HepG2 (cell line): ENCODE data around the gene CST3. TPM values are rescaled to one million over a fixed set of nuclear protein-coding genes. Genes with fewer than 3 reads are reported as not detected.

Experiments used
- CSRNP2 ChIP-seq: sonication (generic); formaldehyde crosslinking; conservative IDR thresholded peaks from 2 replicates; pipeline ENCODE4 v1.8.0; 2022; ENCODE audit warnings: low read depth, missing genetic modification reagents
- KAT8 ChIP-seq: IDR thresholded peaks from 2 replicates; pipeline ENCODE4 v1.6.1; 2016; ENCODE audit warnings: missing genetic modification reagents, missing compliant biosample characterization
- NBN ChIP-seq: fragments of 450-650 bp; conservative IDR thresholded peaks from 2 replicates; pipeline ENCODE4 v1.6.1; 2017
- PRDM4 ChIP-seq: sonication (generic); formaldehyde crosslinking; IDR thresholded peaks from 2 replicates; pipeline ENCODE4 v1.9.0; 2021; ENCODE audit warnings: missing genetic modification reagents, borderline replicate concordance
- ZBTB43 ChIP-seq: sonication (generic); formaldehyde crosslinking; conservative IDR thresholded peaks from 2 replicates; pipeline ENCODE4 v1.4.0; 2020; ENCODE audit warnings: missing genetic modification reagents
- ZNF660 ChIP-seq: sonication (generic); formaldehyde crosslinking; IDR thresholded peaks from 2 replicates; pipeline ENCODE4 v1.5.1; 2020; ENCODE audit warnings: mild to moderate bottlenecking, low read depth, missing genetic modification reagents, borderline replicate concordance
- polyA plus RNA-seq, 8 experiments: library from polyadenylated mRNA; depleted of rRNA in 3 of 8; stranded (reverse) in 7 of 8; unstranded in 1 of 8; fragments of >200 nt; fragmentation: Illumina TruSeq in 4 of 8; extraction: Trizol in 4 of 8; gene quantifications; 2 replicates each; pipeline versions ENCODE4 v1.2.1 to v1.2.3, GENCODE V29; 2011 to 2016; ENCODE audit warnings: low read depth in 4 of 8, missing spikeins in 1 of 8, mixed read lengths in 1 of 8; ENCODE audit not compliant: insufficient read depth in 1 of 8
- total RNA-seq, 5 experiments: library from RNA; depleted of rRNA; stranded (reverse); fragments of >200 nt; fragmentation: Illumina TruSeq; extraction: Trizol; gene quantifications; 2 replicates each; pipeline ENCODE4 v1.2.3, GENCODE V29; 2016; ENCODE audit warnings: low read depth in 1 of 5
- TF ChIP-seq, protein P1 (sequence below): IDR thresholded peaks from 2 replicates; pipeline ENCODE4 v1.6.1; 2018; ENCODE audit warnings: missing genetic modification reagents
- TF ChIP-seq, protein P2 (sequence below): sonication (generic); formaldehyde crosslinking; IDR thresholded peaks from 2 replicates; pipeline ENCODE4 v1.4.0; 2020; ENCODE audit warnings: missing genetic modification reagents
- TF ChIP-seq, protein P3 (sequence below): sonication (generic); formaldehyde crosslinking; IDR thresholded peaks from 2 replicates; pipeline ENCODE4 v1.4.0; 2020; ENCODE audit warnings: missing genetic modification reagents
- TF ChIP-seq, protein P4 (sequence below), 2 experiments: sonication (generic) in 1 of 2; formaldehyde crosslinking in 1 of 2; IDR thresholded peaks; 2 replicates each; pipeline versions ENCODE4 v1.4.0 to v1.6.1; 2016 to 2020; ENCODE audit warnings: borderline replicate concordance in 1 of 2, low read depth in 1 of 2, mild to moderate bottlenecking in 1 of 2, missing genetic modification reagents in 1 of 2

Gene CST3
- total and polyA plus RNA-seq, 2 of the 13 experiments (the other 11 are each of a cell fraction or from before 2014, with no cell fraction given), result 690 to 1,005 TPM

DNA sequence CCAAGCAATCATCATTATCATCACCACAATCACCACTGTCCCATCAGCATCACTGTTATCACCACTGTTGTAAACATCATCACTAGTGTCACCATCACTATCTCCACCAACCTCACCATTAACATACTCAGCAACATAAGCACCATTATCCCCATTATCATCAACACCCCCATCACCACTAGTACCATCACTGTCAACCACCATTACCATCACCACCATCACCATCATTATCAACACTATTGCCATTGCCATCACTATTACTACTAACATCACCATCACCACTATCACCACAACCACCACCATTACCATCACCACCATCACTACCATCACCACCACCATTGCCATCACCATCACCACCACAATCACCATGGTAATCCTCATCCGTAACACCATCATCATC is 31.6 kb upstream of the CST3 start (continued):
- TF ChIP-seq, protein P1, sequence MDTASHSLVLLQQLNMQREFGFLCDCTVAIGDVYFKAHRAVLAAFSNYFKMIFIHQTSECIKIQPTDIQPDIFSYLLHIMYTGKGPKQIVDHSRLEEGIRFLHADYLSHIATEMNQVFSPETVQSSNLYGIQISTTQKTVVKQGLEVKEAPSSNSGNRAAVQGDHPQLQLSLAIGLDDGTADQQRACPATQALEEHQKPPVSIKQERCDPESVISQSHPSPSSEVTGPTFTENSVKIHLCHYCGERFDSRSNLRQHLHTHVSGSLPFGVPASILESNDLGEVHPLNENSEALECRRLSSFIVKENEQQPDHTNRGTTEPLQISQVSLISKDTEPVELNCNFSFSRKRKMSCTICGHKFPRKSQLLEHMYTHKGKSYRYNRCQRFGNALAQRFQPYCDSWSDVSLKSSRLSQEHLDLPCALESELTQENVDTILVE (CRISPR knock-in tag), result no peak
- TF ChIP-seq, protein P2, sequence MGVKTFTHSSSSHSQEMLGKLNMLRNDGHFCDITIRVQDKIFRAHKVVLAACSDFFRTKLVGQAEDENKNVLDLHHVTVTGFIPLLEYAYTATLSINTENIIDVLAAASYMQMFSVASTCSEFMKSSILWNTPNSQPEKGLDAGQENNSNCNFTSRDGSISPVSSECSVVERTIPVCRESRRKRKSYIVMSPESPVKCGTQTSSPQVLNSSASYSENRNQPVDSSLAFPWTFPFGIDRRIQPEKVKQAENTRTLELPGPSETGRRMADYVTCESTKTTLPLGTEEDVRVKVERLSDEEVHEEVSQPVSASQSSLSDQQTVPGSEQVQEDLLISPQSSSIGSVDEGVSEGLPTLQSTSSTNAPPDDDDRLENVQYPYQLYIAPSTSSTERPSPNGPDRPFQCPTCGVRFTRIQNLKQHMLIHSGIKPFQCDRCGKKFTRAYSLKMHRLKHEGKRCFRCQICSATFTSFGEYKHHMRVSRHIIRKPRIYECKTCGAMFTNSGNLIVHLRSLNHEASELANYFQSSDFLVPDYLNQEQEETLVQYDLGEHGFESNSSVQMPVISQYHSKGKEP (CRISPR knock-in tag), result no peak
- TF ChIP-seq, protein P3, sequence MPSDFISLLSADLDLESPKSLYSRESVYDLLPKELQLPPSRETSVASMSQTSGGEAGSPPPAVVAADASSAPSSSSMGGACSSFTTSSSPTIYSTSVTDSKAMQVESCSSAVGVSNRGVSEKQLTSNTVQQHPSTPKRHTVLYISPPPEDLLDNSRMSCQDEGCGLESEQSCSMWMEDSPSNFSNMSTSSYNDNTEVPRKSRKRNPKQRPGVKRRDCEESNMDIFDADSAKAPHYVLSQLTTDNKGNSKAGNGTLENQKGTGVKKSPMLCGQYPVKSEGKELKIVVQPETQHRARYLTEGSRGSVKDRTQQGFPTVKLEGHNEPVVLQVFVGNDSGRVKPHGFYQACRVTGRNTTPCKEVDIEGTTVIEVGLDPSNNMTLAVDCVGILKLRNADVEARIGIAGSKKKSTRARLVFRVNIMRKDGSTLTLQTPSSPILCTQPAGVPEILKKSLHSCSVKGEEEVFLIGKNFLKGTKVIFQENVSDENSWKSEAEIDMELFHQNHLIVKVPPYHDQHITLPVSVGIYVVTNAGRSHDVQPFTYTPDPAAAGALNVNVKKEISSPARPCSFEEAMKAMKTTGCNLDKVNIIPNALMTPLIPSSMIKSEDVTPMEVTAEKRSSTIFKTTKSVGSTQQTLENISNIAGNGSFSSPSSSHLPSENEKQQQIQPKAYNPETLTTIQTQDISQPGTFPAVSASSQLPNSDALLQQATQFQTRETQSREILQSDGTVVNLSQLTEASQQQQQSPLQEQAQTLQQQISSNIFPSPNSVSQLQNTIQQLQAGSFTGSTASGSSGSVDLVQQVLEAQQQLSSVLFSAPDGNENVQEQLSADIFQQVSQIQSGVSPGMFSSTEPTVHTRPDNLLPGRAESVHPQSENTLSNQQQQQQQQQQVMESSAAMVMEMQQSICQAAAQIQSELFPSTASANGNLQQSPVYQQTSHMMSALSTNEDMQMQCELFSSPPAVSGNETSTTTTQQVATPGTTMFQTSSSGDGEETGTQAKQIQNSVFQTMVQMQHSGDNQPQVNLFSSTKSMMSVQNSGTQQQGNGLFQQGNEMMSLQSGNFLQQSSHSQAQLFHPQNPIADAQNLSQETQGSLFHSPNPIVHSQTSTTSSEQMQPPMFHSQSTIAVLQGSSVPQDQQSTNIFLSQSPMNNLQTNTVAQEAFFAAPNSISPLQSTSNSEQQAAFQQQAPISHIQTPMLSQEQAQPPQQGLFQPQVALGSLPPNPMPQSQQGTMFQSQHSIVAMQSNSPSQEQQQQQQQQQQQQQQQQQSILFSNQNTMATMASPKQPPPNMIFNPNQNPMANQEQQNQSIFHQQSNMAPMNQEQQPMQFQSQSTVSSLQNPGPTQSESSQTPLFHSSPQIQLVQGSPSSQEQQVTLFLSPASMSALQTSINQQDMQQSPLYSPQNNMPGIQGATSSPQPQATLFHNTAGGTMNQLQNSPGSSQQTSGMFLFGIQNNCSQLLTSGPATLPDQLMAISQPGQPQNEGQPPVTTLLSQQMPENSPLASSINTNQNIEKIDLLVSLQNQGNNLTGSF (CRISPR knock-in tag), result no peak
- TF ChIP-seq CSRNP2 (CRISPR knock-in tag), result no peak
- no peak for TF ChIP-seq PRDM4
- TF ChIP-seq, protein P4, sequence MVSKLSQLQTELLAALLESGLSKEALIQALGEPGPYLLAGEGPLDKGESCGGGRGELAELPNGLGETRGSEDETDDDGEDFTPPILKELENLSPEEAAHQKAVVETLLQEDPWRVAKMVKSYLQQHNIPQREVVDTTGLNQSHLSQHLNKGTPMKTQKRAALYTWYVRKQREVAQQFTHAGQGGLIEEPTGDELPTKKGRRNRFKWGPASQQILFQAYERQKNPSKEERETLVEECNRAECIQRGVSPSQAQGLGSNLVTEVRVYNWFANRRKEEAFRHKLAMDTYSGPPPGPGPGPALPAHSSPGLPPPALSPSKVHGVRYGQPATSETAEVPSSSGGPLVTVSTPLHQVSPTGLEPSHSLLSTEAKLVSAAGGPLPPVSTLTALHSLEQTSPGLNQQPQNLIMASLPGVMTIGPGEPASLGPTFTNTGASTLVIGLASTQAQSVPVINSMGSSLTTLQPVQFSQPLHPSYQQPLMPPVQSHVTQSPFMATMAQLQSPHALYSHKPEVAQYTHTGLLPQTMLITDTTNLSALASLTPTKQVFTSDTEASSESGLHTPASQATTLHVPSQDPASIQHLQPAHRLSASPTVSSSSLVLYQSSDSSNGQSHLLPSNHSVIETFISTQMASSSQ (IDR thresholded peaks at IDR 0.05; ENCODE audit: low read depth), result no peak
- TF ChIP-seq, protein P4 (CRISPR knock-in tag; IDR thresholded peaks at IDR 0.05; ENCODE audit: borderline replicate concordance), result no peak
- no peak for TF ChIP-seq ZNF660 (CRISPR knock-in tag)
- 0 out of 2 replicates have a peak, but pooled peaks have one; percentile 14 for TF ChIP-seq NBN
- no peak for TF ChIP-seq KAT8 (CRISPR knock-in tag)
- no peak for TF ChIP-seq ZBTB43 (CRISPR knock-in tag)
